B cell (primary cell): ENCODE measurements around the gene ZNF714.

Source experiments
- EZH2 ChIP-seq: IDR thresholded peaks from 2 replicates; pipeline ENCODE4 v1.6.1; 2012; ENCODE audit warnings: borderline replicate concordance, low read depth, mild to moderate bottlenecking, moderate library complexity, low read length; ENCODE audit not compliant: insufficient read depth, poor library complexity, severe bottlenecking
- TF ChIP-seq, protein P1 (sequence below): fragments of 200-600 bp; IDR thresholded peaks from one replicate; pipeline ENCODE4 v1.8.0; 2022; ENCODE audit warnings: antibody characterized with exemption, mild to moderate bottlenecking

- TF ChIP-seq, protein P1, sequence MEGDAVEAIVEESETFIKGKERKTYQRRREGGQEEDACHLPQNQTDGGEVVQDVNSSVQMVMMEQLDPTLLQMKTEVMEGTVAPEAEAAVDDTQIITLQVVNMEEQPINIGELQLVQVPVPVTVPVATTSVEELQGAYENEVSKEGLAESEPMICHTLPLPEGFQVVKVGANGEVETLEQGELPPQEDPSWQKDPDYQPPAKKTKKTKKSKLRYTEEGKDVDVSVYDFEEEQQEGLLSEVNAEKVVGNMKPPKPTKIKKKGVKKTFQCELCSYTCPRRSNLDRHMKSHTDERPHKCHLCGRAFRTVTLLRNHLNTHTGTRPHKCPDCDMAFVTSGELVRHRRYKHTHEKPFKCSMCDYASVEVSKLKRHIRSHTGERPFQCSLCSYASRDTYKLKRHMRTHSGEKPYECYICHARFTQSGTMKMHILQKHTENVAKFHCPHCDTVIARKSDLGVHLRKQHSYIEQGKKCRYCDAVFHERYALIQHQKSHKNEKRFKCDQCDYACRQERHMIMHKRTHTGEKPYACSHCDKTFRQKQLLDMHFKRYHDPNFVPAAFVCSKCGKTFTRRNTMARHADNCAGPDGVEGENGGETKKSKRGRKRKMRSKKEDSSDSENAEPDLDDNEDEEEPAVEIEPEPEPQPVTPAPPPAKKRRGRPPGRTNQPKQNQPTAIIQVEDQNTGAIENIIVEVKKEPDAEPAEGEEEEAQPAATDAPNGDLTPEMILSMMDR, result no peak
- TF ChIP-seq EZH2, result no peak
These were observed at the start of gene ZNF714 for GRCh38 chr19:21082011-21082975.
